Activated B cell treated with CpG ODN at 0.5 μM for 24 hours (primary cell): ENCODE data around the gene LCE2A. TPM values are rescaled to one million over a fixed set of nuclear protein-coding genes. Genes with fewer than 3 reads are reported as not detected.

Experiments
- ATAC-seq: fragments of 200-7000 bp; cut with Tn5 transposase; one replicate; pipeline ENCODE4 v1.10.0; 2021; ENCODE audit warnings: low read depth, mild to moderate bottlenecking, moderate library complexity
- CTCF ChIA-PET: fragments of 350-600 bp; sonication (Branson Sonifier 250); formaldehyde crosslinking; loops from one replicate; lab custom pipeline; 2021; ENCODE audit warnings: antibody characterized with exemption; lab: Charles Lee
- POLR2A ChIA-PET: fragments of 350-600 bp; sonication (Branson Sonifier 250); formaldehyde crosslinking; loops from one replicate; lab custom pipeline; 2021; ENCODE audit warnings: antibody characterized with exemption; lab: Charles Lee
- DNase-seq: peaks from one replicate; pipeline ENCODE4 v3.0.0; 2022
- H3K27ac Mint-ChIP-seq: one replicate; pipeline ENCODE4 v1.8.0; 2020; ENCODE audit warnings: mixed read lengths
- H3K27me3 Mint-ChIP-seq: one replicate; pipeline ENCODE4 v1.8.0; 2021; ENCODE audit warnings: mixed read lengths
- H3K36me3 Mint-ChIP-seq: one replicate; pipeline ENCODE4 v1.8.0; 2021; ENCODE audit warnings: low read depth, mixed read lengths
- H3K4me1 Mint-ChIP-seq: one replicate; pipeline ENCODE4 v1.8.0; 2021; ENCODE audit warnings: mixed read lengths
- H3K4me3 Mint-ChIP-seq: one replicate; pipeline ENCODE4 v1.8.0; 2020; ENCODE audit warnings: mild to moderate bottlenecking, mixed read lengths
- H3K9me3 Mint-ChIP-seq: one replicate; pipeline ENCODE4 v1.8.0; 2020; ENCODE audit warnings: mixed read lengths
- intact Hi-C: fragments of 100-400 bp; cut with micrococcal nuclease; formaldehyde crosslinking; loops from one replicate; pipeline ENCODE4 v1.15.1; 2024
- total RNA-seq: library from RNA; stranded (reverse); gene quantifications from 2 replicates; pipeline ENCODE4 v1.2.3, GENCODE V29; 2022
- TF ChIP-seq, protein P1 (sequence below): fragments of 200-600 bp; IDR thresholded peaks from one replicate; pipeline ENCODE4 v1.8.0; 2022; ENCODE audit warnings: antibody characterized with exemption, mild to moderate bottlenecking

Gene LCE2A, protein sequence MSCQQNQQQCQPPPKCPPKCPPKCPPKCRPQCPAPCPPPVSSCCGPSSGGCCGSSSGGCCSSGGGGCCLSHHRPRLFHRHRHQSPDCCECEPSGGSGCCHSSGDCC
- not detected in 2 replicates for total RNA-seq

DNA sequence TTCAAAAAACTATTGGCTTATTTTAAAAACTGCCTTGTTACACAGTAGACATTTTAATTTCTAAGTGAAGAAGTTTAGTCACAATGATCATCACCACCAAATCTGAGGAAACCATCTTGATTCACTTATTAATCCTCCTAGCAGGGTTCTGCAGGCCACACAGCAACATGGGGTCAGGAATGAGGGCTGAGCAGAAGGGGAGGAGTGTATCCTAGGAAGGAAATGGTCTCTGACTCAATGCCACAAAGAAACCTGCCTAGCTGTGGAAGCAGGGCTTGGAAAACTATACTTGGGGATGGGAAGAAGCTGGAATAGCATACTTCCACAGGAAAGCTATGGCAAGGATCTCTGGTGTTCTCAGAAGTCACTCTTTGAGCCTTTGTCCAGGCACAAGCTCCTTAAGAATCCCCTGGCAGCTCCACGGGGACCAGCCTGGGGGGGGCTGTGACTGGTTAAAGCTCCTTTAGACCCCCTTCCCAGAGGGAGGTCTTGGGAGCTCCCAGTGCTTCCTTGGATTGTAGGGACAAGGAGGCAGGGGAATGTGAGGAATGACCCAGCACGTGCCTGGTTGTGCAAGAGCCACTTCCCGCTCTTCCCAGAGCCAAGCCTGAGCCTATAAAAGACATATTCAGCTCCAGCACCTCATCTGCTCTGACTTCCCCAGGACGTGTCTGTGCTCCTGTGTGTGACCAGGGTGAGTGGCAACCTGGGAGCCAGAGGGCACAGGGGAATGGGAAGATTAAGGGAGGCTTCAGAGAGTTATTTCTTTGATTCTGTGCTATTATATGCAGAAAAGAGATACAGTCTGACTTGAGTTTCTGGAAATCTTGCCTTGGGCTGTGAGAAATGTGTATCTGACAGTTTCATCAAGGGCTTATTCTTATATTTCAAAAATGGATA lies at the start of gene LCE2A:
LCE2A (plus strand) TSS at position 645 of the 900 bp plus-strand sequence. CDS start 557 bp downstream, outside the sequence.
- TF ChIP-seq, protein P1, sequence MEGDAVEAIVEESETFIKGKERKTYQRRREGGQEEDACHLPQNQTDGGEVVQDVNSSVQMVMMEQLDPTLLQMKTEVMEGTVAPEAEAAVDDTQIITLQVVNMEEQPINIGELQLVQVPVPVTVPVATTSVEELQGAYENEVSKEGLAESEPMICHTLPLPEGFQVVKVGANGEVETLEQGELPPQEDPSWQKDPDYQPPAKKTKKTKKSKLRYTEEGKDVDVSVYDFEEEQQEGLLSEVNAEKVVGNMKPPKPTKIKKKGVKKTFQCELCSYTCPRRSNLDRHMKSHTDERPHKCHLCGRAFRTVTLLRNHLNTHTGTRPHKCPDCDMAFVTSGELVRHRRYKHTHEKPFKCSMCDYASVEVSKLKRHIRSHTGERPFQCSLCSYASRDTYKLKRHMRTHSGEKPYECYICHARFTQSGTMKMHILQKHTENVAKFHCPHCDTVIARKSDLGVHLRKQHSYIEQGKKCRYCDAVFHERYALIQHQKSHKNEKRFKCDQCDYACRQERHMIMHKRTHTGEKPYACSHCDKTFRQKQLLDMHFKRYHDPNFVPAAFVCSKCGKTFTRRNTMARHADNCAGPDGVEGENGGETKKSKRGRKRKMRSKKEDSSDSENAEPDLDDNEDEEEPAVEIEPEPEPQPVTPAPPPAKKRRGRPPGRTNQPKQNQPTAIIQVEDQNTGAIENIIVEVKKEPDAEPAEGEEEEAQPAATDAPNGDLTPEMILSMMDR: no peak
- no peak for ATAC-seq
- Mint-ChIP-seq H3K27me3 (no peaks in the 10 kb centered on the region), H3K9me3 (peaks cover 2% of the 10 kb centered on the region), H3K4me1 (no peaks in the 10 kb centered on the region), H3K36me3 (no peaks in the 10 kb centered on the region), H3K4me3 (no peak within 1 kb of the TSS), H3K27ac (no peak within 1 kb of the TSS)
- CTCF ChIA-PET: no interaction called here
- POLR2A ChIA-PET: no interaction called here
- no peak for DNase-seq
- intact Hi-C loops: no loop called here

DNA sequence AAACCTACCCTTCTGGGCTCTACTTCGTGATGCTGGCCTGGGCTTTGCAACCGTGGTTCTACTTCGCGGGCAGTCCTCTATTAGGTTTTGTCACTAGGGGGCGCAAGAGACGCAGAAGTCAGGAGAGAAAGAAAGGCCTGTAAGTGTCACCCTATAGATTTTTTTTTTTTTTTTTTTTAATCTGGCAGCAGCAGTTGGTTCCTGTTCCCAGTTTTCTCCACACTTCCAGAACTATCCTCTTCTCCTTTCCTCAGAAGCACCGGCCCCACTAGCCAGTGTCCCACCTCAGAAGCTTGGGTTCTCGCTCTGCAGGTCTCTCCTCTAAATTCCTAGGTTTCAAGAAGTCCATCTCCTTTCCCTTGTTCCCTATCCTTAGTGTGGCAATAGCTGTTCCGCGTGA lies 44.0 kb upstream of the LCE2A start:
- no peak overlapping the region for H3K27ac Mint-ChIP-seq

DNA sequence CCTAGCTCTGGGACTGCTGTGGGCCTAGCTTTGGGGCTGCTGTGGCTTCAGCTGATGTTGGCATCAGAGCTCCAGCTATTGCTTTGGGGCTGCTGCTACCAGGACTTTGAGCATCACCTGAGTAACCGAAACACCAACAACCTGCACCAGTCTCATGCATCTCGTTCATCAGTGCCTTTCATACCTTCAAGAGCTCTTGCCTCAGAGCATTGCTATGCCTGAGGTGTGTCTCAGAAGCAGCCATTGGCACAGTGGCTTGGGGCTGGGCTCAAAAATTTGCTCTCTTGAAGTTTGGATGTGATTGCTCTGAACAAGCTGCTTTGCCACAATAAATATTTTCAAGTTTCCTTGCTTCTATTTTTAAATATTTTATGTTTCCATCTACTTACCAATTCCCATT lies 41.7 kb upstream of the LCE2A start:
- Mint-ChIP-seq H3K4me1 (no peaks in the 10 kb centered on the region), H3K27me3 (peaks cover 11% of the 10 kb centered on the region), H3K36me3 (no peaks in the 10 kb centered on the region), H3K4me3 (no peak overlapping the region), H3K27ac (no peak overlapping the region), H3K9me3 (no peaks in the 10 kb centered on the region)
- no peak for ATAC-seq
- ChIA-PET POLR2A (no interaction called here), CTCF (no interaction called here)
- TF ChIP-seq, protein P1: no peak
- DNase-seq: no peak
- intact Hi-C loops: loop anchor here (5.0 kb wide), 1 partner anchor 621 kb away; no protein-coding TSS in a partner anchor

More for the DNA sequence above, 44.0 kb upstream of the LCE2A start:
- no peaks in the 10 kb centered on the region for H3K36me3 Mint-ChIP-seq
- no peaks in the 10 kb centered on the region for H3K4me1 Mint-ChIP-seq
- CTCF ChIA-PET: interaction anchor here (0.7 to 1.4 kb wide), 3 partner anchors 9 to 355 kb away, joined by 3 to 4 read pairs (median 3); partner anchors contain the start of gene LCE2D
- ATAC-seq: no peak
- DNase-seq: no peak
- no peaks in the 10 kb centered on the region for H3K9me3 Mint-ChIP-seq
- intact Hi-C loops: loop anchor here (5.0 kb wide), 1 partner anchor 568 kb away; no protein-coding TSS in a partner anchor
- peaks cover 13% of the 10 kb centered on the region for H3K27me3 Mint-ChIP-seq
- POLR2A ChIA-PET: no interaction called here
- TF ChIP-seq, protein P1: no peak
- H3K4me3 Mint-ChIP-seq: no peak overlapping the region

DNA sequence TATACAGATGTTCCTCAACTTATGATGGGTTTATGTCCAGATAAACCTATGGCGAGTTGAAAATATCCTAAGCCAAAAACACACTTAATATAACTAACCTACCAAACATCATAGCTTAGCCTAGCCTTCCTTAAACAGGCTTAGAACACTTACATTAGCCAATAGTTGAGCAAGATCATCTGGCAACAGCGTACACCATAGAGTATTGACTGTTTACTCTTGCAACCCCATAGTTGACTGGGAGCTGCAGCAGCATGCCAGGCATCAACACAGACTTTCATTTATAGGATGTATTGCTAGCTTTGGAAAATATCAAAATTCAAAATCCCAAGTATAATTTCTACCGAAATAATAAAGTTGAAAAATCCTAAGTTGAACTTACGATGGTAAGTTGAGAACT lies 40.5 kb upstream of the LCE2A start:
- POLR2A ChIA-PET: no interaction called here
- H3K27ac Mint-ChIP-seq: no peak overlapping the region
- H3K4me1 Mint-ChIP-seq: no peaks in the 10 kb centered on the region
- H3K9me3 Mint-ChIP-seq: no peaks in the 10 kb centered on the region
- TF ChIP-seq, protein P1: no peak
- H3K36me3 Mint-ChIP-seq: no peaks in the 10 kb centered on the region
- no peak overlapping the region for H3K4me3 Mint-ChIP-seq
- CTCF ChIA-PET: no interaction called here
- ATAC-seq: no peak
- DNase-seq: no peak
- H3K27me3 Mint-ChIP-seq: peaks cover 18% of the 10 kb centered on the region
- intact Hi-C loops: loop anchor here (5.0 kb wide), 1 partner anchor 620 kb away; no protein-coding TSS in a partner anchor

DNA sequence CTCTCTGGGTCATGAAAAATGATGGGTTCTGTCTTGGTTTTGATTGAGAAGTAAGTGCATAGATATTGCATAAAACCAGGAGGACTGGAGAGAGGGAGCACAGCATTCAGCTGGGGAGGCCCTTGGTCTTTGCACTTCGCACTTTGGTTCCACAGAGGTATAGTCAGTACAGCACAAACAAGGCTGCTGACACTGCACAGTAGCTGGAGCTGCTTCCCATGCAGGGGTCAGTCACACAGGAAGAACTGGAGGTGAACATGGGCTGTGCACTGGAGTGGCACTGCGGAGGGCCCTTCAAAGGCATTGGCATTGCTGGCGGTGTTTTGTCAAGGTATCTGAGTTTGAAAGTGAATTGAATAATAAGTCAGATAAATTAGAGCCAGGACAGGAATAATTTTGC lies 39.5 kb upstream of the LCE2A start:
- ChIA-PET CTCF (no interaction called here), POLR2A (no interaction called here)
- no peaks in the 10 kb centered on the region for H3K9me3 Mint-ChIP-seq
- H3K4me3 Mint-ChIP-seq: no peak overlapping the region
- ATAC-seq: no peak
- no peak overlapping the region for H3K27ac Mint-ChIP-seq
- H3K36me3 Mint-ChIP-seq: no peaks in the 10 kb centered on the region
- intact Hi-C loops: loop anchor here (5.0 kb wide), 1 partner anchor 619 kb away; no protein-coding TSS in a partner anchor
- H3K4me1 Mint-ChIP-seq: no peaks in the 10 kb centered on the region
- TF ChIP-seq, protein P1: no peak
- no peak for DNase-seq
- H3K27me3 Mint-ChIP-seq: peaks cover 24% of the 10 kb centered on the region
